ENCODE results near the gene PLXDC2. TPM values are rescaled to one million over a fixed set of nuclear protein-coding genes. Genes with fewer than 3 reads are reported as not detected.

Gene PLXDC2
- total and polyA plus RNA-seq, 10 donors, result 1.8 to 50.4 (median 29.7) TPM

GRCh38 chr10:19917751-19918478, 101.7 kb downstream of the PLXDC2 start:
- Histone ChIP-seq H3K4me1 (peaks cover 0 to 10% (median 0%) of the 10 kb centered on the region in 6 donors), H3K9me3 (peaks cover 0 to 14% (median 6%) of the 10 kb centered on the region in 8 donors), H3K27me3 (replicated peaks in 1 of 7) (no peaks in the 10 kb centered on the region), H3K27ac (no peak overlapping the region), H3K4me3 (no peak overlapping the region), H3K36me3 (no peaks in the 10 kb centered on the region)
- no peak for TF ChIP-seq POLR2A (IDR thresholded peaks at IDR 0.05)
- TF ChIP-seq CTCF (IDR thresholded peaks at IDR 0.05 in 8 of 11, conservative IDR thresholded peaks at IDR 0.05 in 3 of 11), result no peak
- no peak for TF ChIP-seq POLR2AphosphoS5 (IDR thresholded peaks at IDR 0.05)
- 60 to 80% (median 71%) methylated on average over 3 of the region's 3 CpGs for WGBS, 5 donors
- intact Hi-C loops (cut with DNase I; ENCODE audit: low total_unique reads), result no loop called here
- DNase-seq, result no peak

DNA sequence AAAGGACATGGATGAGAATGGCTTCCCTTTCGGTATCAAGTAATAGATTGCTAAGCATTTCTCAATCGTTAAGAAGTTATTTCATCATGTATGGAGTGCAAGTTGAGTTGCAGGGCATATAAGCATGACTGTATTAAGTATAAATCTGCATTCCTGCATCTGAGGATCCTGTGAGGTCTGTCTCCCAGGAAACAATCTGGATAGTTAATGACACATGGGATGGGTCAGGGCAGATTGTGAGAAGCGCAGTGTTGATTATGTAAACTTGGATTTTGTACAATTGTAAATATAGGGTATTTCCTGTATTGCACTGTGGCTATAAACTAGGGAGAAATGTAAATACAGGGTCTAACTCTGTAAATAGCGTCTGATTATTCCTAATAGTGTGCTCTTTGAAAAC, 102.6 kb downstream of the PLXDC2 start:
- whole genome bisulfite sequencing, 5 donors, result 71 to 85% (median 78%) methylated on average over 4 of the region's 4 CpGs

GRCh38 chr10:19919671-19920070, 103.4 kb downstream of the PLXDC2 start:
- Histone ChIP-seq H3K9me3 (peaks cover 0 to 12% (median 2%) of the 10 kb centered on the region in 8 donors), H3K36me3 (no peaks in the 10 kb centered on the region), H3K27me3 (replicated peaks in 1 of 7) (no peaks in the 10 kb centered on the region), H3K4me1 (peaks cover 0 to 10% (median 0%) of the 10 kb centered on the region in 6 donors), H3K27ac (peak overlapping the region in 1 of 8 donors; percentile 5), H3K4me3 (no peak overlapping the region)
- DNase-seq, result no peak
- intact Hi-C loops (cut with DNase I; ENCODE audit: low total_unique reads), result no loop called here
- no peak for TF ChIP-seq POLR2AphosphoS5 (IDR thresholded peaks at IDR 0.05)
- no peak for TF ChIP-seq CTCF (IDR thresholded peaks at IDR 0.05 in 8 of 11, conservative IDR thresholded peaks at IDR 0.05 in 3 of 11)
- no peak for TF ChIP-seq POLR2A (IDR thresholded peaks at IDR 0.05)
- 79 to 94% (median 88%) methylated on average over 2 of the region's 2 CpGs for WGBS, 5 donors

More for the DNA sequence above, 102.6 kb downstream of the PLXDC2 start:
- Histone ChIP-seq H3K4me1 (peaks cover 0 to 10% (median 0%) of the 10 kb centered on the region in 6 donors), H3K36me3 (no peaks in the 10 kb centered on the region), H3K4me3 (no peak overlapping the region), H3K27me3 (replicated peaks in 1 of 7) (no peaks in the 10 kb centered on the region), H3K27ac (no peak overlapping the region), H3K9me3 (peaks cover 0 to 14% (median 6%) of the 10 kb centered on the region in 8 donors)
- intact Hi-C loops (cut with DNase I; ENCODE audit: low total_unique reads), result no loop called here
- no peak for DNase-seq
- no peak for TF ChIP-seq POLR2AphosphoS5 (IDR thresholded peaks at IDR 0.05)
- no peak for TF ChIP-seq POLR2A (IDR thresholded peaks at IDR 0.05)
- no peak for TF ChIP-seq CTCF (IDR thresholded peaks at IDR 0.05 in 8 of 11, conservative IDR thresholded peaks at IDR 0.05 in 3 of 11)

DNA sequence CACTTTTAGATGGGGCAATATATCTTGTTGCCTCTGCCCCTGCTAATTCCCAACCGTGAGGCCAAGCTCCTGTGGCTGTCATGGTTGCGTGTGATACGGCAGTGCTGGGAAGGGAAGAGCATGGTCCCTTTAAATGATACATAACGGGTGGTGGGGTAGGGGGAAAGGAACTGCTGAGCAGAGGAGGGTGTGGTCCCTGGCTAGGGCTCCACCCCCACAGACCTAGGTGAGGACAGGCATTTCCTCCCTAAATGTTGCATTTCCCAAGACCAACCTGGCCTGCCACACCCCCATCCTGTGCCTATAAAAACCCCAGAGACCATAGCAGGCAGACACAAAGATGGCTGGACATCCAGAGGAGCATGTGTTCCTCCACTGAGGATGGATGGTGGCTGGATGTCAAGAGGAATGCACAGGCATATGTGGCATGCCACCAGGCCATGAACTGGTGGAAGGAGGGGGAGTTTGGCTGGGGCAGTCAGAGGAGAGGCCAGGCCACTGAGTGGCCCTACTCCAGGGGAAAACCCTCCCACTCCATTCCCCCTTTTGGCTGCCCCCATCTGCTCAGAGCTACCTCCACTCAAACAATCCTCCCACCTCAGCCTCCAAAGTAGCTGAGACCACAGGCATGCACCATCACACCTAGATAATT, 104.0 kb downstream of the PLXDC2 start:
- TF ChIP-seq CTCF (IDR thresholded peaks at IDR 0.05 in 8 of 11, conservative IDR thresholded peaks at IDR 0.05 in 3 of 11) (no peak), POLR2A (IDR thresholded peaks at IDR 0.05) (no peak), POLR2AphosphoS5 (IDR thresholded peaks at IDR 0.05) (no peak)
- Histone ChIP-seq H3K36me3 (no peaks in the 10 kb centered on the region), H3K9me3 (peaks cover 0 to 6% (median 0%) of the 10 kb centered on the region in 8 donors), H3K4me1 (peaks cover 0 to 10% (median 0%) of the 10 kb centered on the region in 6 donors), H3K4me3 (no peak overlapping the region), H3K27ac (peak overlapping the region in 1 of 8 donors; percentile 5), H3K27me3 (replicated peaks in 1 of 7) (no peaks in the 10 kb centered on the region)
- WGBS, 5 donors, result 90 to 97% (median 94%) methylated on average over 4 of the region's 4 CpGs
- DNase-seq, result no peak
- intact Hi-C loops (cut with DNase I; ENCODE audit: low total_unique reads), result no loop called here
